HG03354 (cell line): ENCODE results near the gene RAP1GAP2.

Experiments
- ATAC-seq: cut with Tn5 transposase; IDR thresholded peaks from one replicate; pipeline ENCODE4 v1.9.1; 2021; ENCODE audit warnings: mild to moderate bottlenecking; ENCODE audit not compliant: unreplicated experiment, poor library complexity, severe bottlenecking

Gene RAP1GAP2

DNA sequence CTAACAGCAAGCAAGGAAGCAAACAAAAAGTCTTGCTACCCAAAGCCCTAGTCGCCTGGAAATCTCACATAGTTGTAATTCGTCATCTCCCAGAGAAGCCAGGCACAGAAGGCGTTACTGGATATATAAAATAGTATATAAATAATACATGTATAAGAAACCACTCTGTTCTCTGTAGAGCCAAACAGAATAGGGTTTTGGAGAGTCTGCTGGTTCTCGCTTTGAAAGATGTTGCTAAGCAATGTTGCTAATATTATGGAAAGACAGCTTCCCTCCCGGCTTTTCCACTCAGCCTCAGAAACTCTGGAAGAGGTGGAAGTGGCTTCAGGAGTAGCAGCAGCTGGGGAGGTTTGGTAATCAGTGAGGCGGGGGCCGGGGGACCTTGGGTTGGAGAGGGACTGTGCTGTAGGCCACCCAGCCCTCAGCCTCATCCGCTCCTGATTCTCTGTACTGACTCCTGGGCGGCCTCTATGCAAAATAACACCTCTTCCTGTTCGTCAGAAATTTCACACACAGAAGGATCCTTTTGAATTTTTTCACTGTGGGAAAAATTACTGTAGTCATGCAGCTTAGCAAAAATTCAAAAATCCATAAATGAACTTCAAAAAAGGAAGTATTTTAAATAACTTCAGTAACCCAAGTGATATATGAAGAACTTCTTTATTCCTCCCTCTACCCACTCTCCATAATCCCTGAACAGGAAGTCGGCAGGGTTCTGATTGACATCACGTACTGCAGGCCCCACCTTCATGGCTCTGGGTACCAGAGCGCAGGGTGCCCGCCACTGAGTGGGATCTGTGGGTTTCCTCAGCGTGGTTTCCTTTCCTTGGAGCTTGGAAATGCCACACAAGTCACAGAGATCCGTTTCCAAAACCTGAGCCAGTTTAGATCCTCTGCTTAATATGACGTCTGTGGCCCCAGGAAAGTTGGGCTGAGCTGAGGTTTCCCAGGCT, 51.4 kb downstream of the RAP1GAP2 start:
- no peak for ATAC-seq

DNA sequence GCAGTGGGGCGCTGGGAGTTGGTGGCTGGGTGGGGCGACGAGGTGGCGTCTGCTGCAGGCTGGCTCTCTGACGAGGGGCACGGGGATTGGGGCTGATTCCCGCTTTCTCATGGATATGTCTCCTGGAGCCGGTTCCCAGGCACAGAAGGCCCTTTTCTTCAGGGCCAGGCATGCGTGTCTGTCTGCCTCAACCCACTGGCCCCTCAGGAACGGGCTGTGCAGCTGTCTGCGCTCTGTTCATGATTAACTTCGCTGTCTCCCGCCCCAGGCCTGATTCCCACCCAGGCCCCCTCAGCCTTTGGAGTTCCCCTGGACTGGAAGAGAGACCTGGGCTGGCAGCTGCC, 53.1 kb downstream of the RAP1GAP2 start:
- no peak for ATAC-seq

DNA sequence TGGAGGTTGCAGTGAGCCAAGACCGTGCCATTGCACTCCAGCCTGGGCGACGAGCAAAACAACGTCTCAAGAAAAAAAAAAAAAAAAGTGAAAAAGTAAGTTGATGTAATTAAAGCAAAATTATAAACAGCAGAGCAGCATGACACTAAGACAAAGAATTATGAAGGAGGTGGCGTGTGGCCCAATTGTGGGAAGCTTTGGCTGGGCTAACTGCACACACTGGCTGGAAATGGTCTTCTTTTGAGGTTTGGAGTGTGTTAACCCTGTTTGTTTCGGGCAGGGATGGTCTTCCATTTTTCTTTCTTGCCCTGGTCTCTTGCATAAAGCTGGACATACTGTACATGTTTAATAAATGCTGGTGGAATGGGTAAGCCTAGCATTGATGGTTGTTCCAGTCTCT, 54.8 kb downstream of the RAP1GAP2 start:
- ATAC-seq: no peak

DNA sequence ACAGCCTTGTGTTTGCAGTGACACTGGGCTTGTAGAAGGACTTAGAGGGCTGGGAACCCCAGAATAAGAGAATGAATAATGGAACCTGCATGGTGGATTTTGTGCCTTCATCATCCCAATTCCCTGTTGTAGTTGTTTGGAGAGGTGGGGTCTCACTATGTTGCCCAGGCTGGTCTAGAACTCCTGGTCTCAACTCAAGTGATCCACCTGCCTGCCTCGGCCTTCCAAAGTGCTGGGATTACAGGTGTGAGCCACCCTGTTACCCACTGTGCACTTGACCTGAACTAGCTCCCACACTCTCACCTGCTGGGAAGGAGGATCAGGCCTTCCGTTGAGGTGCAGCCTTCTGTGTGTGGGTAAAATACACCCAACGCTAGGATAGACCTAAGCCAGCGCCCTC, 55.4 kb downstream of the RAP1GAP2 start:
- ATAC-seq: no peak

DNA sequence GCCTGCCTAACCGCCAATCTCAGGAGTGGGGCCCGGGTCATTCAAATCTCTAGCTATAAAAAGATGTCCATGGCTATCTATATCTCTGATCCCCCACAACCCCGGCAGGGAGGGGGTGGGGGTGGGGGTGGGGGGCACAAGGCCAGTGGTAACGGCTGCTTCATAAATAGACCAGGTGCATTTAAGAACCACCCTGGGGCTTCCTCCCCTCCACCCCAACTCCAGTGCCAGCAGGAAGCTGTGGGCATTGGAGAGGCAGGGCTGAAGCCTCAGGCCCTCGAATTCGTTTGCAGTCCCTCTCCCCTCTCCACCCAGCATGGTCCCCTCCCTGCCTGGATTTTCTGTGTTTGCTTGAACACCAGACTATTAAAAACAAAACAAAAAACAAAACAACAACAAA, 56.0 kb downstream of the RAP1GAP2 start:
- no peak for ATAC-seq

DNA sequence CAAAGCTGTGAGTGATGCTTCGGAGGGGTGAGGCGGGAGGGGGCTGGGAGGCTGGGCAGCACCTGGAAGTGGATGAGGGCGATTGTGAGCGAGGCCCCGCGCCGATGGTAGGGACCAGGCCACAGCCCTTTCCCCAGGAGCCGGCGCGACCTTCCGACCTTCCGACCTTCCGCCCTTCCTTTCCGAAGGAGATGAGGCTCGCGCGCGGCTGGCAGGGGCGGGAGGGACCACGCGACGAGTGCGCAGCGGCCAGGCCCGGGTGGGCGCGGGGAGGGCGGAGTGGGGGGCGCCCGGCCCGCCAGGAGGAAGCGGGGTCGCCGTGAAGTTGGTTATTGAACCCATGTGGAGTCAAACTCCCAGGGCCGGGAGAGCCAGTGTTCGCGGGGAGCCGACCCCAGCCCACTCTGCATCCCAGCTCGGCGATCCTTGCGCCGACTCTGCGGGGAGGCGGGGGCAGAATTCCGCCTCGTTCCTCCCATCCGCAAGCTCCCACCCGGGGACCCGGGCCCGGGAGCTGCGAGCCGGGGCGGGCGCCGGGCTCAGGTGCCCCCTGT, 56.6 kb downstream of the RAP1GAP2 start:
- ATAC-seq: no peak

DNA sequence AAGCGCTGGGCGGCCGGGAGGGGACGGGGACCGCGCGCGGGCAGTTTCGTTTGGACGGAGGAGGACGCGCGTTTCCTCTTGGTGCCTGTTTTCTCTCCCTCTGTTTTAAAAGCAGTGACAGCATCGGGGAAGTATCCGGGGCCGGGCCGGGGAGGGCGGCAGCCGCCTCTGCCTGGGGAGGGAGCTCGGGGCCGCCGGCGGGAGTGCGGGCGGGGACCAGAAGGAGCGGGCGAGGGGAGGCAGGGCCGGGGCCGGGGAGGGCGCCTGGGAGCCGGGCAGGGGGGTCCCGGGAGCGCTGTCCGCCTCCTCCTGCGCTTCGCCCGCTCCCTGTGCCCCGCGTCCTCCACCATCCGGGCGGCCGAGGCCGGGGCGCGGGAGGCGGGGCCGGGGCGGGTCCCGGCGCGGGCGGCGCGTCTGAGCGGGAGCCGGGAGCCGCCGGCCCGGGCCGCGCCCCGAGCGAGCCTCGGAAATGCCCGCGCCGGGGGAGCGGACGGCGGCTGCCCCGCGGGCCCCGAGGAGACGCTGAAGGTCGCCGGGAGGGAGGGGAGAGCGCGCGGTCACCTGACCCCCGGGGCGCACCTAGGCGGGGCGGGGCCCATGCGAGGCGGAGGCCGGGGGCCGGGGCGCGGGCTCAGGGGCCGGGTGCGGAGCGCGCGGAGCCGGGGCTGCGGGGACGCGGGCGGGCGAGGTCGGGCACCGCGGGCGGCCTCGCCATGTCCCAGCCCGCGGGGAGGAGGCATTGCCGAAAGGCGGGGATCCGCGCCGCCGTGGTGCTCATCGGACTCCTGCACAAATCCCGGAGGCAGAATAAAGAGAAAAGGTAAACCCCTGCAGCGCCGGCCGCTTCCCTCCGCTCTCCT, 57.3 kb downstream of the RAP1GAP2 start:
- no peak for ATAC-seq

DNA sequence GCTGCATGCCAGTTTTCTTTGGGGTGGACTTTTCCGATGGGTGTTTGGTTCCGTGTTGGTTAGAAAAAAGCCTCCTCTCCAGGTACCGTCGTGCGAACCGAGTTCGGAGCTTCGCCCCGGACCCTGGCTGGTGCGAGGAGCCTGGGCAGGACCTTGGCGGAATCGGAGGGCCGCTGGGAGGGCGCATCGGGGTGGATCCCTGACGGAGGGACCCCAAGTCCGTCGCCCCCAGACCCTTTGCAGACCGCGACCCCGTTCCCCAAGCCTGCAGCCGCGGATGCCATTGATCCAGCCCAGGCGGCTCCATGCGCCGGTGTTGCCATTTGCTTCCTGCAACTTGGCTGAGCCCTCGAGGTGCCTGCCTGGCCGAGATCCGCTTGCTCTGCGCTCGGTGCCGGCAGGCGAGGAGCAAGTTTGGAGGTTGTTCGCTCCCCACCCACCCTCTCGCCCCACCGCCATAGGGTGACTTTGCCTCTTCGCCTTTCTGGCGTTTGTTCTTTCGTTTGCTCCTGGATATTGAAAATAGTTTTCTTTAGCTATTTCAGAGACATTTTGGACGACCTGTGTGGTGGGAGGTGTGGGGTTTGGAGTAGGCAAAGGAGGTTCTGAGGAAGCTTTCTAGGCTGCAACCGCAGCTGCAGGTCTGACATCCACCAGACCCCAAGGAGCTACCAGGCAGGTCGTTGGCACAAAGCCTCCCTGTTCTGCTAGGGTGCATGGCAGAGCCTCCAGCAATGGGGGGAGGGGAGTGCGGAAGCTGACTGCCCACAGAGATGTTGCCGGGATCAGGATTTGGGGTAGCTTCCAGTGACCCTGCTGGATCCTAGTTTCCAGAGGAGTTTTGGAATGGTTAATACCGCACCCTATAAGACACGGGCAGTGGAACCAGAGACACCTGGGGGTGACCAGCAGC, 58.2 kb downstream of the RAP1GAP2 start:
- ATAC-seq: no peak

DNA sequence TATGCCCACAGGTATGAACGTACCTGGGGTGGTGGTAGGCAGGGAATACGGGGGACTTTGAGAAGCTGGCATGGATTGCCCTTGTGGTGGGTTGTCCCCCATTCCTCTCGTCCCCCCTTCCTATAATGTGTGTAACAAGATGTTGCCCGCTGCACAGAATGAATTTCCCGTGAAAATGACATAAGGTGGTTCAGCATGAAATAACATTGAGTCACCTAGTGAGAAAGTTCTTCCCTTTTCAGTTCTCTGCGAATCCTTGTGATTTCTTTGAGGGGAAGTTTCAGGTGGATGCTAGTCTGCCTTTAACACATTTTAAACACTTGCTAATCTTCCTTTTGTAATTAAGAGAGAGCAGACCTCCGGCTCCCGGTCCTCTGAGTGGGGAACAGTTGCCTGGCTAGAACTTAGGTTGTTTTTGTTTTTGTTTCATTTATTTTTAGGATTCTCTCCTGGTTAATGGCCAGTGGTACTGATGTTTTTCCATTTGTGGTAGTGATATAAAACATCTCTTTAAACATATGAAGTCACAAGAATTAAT, 58.9 kb downstream of the RAP1GAP2 start:
- no peak for ATAC-seq

DNA sequence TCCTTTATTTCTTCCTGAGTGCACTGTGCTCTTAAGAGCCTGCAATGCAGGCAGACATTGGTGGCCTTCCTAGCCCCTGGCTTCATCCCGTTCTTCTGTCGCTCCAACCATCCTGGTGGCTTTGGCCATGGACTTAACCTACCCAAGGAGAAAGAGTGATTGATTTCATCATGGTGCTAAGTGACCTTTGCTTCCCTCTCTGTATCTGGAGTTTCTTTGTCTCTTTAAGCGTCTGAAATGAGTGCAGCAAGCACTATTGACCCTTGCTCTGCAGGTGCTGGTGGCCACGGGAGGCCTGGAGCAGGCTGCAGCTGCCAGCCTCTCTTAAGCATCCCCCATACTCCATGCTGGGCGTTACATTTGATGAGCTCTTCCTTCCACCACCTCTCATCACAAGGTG, 60.5 kb downstream of the RAP1GAP2 start:
- no peak for ATAC-seq

DNA sequence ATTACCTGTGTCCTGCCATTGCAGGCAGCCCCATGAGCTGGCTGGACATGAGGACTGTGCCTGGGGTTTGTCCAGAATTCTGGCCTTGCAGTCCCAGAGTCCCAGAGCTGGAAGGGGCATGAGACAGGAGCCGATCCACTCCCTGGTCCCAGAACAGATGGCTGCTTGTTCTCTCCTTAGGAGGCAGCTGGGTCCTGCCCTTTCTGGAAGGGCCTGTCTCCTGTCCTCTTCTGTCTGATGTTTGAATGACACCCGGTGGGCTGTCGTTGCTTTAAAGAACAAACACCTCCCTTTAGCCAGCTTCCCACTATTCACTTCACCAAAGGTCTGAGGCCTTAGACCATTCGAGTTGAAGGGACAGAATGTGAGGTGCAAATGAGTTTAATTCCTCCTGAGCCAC, 63.8 kb downstream of the RAP1GAP2 start:
- no peak for ATAC-seq

DNA sequence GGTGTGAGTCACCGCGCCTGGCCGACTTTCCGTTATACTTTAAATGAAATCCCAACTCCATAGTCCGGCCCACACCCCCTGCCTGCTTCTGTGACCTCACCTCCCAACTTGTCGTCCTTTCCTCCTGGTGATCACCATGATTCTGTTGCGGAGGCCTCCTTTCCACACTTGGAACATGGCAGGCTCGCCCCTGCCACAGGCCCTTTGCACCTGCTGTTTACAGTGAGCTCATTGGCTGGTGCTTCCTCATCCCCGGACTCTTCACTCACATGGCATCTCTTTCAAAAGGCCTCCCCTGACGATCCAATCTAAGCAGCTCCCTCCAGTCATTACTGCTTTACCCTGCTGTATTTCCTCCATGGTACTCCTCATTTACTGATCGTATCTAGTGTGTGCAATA, 64.6 kb downstream of the RAP1GAP2 start:
- ATAC-seq: no peak

DNA sequence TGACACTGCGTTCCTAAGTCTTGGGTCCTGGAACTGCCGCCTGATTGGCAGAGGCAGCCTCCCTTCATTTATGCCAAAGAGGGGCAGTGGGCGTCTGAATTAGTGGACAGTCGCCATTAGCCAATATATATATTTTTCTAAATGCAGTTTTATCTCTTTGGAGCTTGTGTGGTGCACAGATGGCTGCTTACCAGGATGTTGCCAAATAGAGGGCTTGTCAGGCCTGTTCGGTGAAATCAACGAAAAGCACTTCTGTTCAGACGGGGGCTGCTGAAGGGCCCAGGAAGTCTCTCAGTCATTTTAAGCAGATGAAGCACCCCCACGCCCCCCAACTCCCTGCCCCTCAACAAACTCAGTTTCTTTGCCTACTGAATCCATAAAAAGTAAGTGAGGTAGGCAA, 66.0 kb downstream of the RAP1GAP2 start:
- no peak for ATAC-seq

DNA sequence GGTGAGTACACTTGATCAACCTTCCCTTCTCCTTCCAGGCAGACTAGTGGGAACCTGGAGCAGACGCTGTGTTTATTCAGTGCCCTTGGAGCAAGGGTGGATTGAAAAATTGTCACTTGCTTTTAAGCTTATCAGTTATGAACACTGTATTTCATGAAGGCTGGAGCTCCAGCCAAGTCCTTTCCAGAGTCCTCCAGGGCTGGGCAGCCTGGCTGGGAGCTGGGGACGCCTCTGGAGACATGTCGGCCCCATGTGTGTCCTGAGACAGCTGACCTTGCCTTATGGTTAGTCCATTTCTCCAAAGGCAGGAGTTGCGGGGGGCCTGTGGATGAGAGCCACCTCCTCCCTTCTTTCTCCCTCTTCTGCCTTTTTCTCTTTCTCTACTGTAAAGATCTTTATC, 67.0 kb downstream of the RAP1GAP2 start:
- no peak for ATAC-seq

DNA sequence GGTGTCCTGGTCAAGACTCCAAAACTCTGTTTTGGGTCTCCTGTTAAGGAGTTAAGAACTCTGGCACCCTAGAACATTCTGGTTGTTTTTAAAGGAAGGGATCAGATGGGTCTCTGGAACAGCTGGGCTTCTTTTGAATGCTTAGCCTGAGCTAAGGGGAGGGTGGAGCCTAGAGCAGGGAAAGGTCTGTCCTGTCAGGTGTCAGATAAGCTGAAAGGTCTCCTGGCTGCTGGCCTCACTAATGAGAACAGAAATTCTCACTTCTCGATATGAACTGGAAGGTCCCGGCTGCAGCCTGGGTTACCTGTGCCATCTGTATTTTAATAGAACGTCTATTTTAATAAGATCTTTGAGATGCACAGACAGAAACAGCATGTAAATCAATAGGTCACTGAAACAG, 69.0 kb downstream of the RAP1GAP2 start:
- no peak for ATAC-seq

DNA sequence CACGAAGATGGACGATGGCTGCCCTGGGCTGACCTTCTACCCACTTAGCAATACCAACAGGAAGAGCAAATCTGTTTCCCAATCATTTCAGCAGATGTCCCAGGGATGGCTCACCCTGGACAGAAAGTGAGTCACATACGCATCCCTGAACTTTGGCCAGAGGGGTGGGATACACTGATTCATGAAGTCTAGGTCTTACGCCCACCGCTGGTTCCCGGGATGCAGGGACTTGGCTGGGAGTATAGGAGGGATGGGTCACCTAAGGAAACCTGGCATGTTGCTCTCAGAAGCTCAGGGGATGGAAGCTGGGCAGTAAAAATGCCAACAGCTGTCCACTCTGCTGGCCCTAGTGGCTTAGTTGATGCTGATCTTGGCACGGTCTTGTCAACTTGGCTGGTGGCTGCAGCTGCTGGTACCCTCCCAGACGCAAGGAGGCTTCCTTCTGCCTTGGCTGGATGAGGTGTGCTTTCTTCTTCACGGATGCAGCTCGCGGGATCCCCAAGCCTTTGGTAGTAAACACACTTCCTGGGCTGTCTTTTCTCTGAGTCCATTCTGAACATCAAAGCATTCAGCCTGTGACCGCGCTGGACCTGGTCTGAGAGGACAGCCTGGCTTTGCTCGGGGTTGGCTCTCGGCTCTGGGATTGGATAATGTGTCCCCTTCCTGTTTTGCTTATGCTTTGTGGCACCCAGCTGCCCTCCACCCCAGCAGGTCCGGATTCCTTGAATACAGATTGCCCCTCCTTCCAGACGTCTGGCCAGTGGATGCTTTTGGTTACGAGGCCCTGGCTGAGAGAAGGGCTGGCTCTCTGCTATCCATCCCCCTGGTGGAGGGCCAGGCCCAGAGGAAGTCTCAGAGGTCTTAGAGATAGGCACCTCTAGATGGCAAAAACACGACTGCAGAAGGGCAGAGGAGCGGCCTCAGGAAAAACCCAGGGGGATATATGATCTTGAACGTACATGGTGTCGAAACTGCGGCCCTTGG, 71.5 kb downstream of the RAP1GAP2 start:
- ATAC-seq: no peak

DNA sequence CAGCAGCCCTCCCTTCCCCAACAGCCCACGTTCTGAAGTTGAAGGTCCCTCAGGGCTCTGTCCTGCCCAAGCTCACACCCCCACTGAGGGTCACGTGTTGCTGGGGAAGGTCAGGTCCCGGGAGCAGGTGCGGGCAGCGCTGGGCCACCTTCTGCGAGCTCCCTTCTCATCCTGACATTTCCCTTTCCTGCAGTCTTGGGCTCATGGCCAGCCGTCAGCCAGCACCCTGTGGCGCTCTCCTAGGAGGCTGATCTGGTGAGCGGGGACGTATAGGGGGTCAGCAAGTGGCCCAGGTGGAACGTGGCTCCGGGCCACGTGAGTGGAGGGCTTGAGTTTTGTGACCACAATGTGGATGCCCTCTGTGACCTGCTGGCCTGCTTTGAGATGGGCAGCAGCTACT, 73.4 kb downstream of the RAP1GAP2 start:
- ATAC-seq: no peak

DNA sequence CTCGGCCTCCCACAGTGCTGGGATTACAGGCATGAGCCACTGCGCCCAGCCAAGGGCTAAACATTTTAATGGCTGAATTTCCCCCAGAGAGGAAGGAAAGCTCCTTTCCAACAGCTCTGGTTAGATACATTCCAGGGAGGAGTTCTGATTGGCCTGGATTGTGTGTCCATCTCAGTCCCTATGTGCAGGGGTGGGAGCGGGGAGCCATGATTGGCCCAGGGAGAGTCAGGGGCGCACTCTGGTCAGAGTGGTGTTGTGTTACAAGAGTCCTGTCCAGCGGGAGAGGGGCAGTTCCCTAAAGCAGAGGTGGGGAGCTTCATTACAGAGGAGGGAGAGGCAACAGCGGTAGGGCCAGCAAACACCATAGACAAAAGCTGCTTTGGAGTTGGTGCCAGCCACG, 75.0 kb downstream of the RAP1GAP2 start:
- ATAC-seq: no peak
